ENCODE results near the gene SRSF10. TPM values are rescaled to one million over a fixed set of nuclear protein-coding genes. Genes with fewer than 3 reads are reported as not detected.
A peak's percentile ranks its signal among the peaks of the same experiment; 100 is the strongest.

Gene SRSF10
- total and polyA plus RNA-seq, 9 of the 15 experiments (the other 6 are each of a cell fraction or from before 2014, with no cell fraction given) = 154 to 264 (median 205) TPM

- TF ChIP-seq, protein P1, sequence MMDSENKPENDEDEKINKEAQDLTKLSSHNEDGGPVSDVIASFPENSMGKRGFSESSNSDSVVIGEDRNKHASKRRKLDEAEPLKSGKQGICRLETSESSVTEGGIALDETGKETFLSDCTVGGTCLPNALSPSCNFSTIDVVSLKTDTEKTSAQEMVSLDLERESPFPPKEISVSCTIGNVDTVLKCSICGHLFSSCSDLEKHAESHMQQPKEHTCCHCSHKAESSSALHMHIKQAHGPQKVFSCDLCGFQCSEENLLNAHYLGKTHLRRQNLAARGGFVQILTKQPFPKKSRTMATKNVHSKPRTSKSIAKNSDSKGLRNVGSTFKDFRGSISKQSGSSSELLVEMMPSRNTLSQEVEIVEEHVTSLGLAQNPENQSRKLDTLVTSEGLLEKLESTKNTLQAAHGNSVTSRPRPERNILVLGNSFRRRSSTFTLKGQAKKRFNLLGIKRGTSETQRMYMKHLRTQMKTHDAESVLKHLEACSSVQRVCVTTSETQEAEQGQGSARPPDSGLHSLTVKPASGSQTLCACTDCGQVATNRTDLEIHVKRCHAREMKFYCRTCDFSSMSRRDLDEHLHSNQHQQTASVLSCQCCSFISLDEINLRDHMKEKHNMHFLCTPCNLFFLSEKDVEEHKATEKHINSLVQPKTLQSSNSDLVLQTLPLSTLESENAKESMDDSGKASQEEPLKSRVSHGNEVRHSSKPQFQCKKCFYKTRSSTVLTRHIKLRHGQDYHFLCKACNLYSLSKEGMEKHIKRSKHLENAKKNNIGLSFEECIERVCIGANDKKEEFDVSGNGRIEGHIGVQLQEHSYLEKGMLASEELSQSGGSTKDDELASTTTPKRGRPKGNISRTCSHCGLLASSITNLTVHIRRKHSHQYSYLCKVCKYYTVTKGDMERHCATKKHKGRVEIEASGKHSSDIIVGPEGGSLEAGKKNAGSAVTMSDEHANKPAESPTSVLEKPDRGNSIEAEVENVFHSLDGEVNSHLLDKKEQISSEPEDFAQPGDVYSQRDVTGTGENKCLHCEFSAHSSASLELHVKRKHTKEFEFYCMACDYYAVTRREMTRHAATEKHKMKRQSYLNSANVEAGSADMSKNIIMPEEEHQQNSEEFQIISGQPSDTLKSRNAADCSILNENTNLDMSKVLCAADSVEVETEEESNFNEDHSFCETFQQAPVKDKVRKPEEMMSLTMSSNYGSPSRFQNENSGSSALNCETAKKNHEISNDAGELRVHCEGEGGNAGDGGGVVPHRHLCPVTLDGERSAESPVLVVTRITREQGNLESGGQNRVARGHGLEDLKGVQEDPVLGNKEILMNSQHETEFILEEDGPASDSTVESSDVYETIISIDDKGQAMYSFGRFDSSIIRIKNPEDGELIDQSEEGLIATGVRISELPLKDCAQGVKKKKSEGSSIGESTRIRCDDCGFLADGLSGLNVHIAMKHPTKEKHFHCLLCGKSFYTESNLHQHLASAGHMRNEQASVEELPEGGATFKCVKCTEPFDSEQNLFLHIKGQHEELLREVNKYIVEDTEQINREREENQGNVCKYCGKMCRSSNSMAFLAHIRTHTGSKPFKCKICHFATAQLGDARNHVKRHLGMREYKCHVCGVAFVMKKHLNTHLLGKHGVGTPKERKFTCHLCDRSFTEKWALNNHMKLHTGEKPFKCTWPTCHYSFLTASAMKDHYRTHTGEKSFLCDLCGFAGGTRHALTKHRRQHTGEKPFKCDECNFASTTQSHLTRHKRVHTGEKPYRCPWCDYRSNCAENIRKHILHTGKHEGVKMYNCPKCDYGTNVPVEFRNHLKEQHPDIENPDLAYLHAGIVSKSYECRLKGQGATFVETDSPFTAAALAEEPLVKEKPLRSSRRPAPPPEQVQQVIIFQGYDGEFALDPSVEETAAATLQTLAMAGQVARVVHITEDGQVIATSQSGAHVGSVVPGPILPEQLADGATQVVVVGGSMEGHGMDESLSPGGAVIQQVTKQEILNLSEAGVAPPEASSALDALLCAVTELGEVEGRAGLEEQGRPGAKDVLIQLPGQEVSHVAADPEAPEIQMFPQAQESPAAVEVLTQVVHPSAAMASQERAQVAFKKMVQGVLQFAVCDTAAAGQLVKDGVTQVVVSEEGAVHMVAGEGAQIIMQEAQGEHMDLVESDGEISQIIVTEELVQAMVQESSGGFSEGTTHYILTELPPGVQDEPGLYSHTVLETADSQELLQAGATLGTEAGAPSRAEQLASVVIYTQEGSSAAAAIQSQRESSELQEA (IDR thresholded peaks at IDR 0.05; ENCODE audit: low read depth) = no peak
- no peak for TF ChIP-seq THRAP3 (IDR thresholded peaks at IDR 0.05; ENCODE audit: borderline replicate concordance)
- TF ChIP-seq ZNF707 (CRISPR knock-in tag; conservative IDR thresholded peaks at IDR 0.05) = no peak
- TF ChIP-seq HDAC6 (IDR thresholded peaks at IDR 0.05; ENCODE audit: low read depth, low read length) = no peak
- TF ChIP-seq RAD21 (CRISPR knock-in tag; conservative IDR thresholded peaks at IDR 0.05 in 1 of 2, IDR thresholded peaks at IDR 0.05 in 1 of 2) = peak; percentile 91 to 96
- TF ChIP-seq HSF4 (CRISPR knock-in tag; IDR thresholded peaks at IDR 0.05; ENCODE audit: borderline replicate concordance) = no peak
- TF ChIP-seq TARDBP (IDR thresholded peaks at IDR 0.05) = 0 out of 2 replicates have a peak, but pooled peaks have one; percentile 67
- TF ChIP-seq ZNF584 (CRISPR knock-in tag; IDR thresholded peaks at IDR 0.05; ENCODE audit: low read depth) = no peak
- TF ChIP-seq GABPB1 (CRISPR knock-in tag; IDR thresholded peaks at IDR 0.05) = peak; percentile 10; the same call in 1 of the 2 replicates
- TF ChIP-seq SRSF7 (optimal IDR thresholded peaks at IDR 0.05; ENCODE audit: low read depth, low read length) = no peak
- no peak for TF ChIP-seq KDM4B (IDR thresholded peaks at IDR 0.05; ENCODE audit: borderline replicate concordance in 2 of 2, low read depth in 1 of 2)
- peak in 1 of 2 experiments; percentile 25; a peak in 1 of 4 replicates for TF ChIP-seq HDAC1 (IDR thresholded peaks at IDR 0.05)
- TF ChIP-seq ARID1B (IDR thresholded peaks at IDR 0.05) = peak; percentile 59
- peak; percentile 82; the same call in 1 of the 2 replicates for TF ChIP-seq ZEB2 (IDR thresholded peaks at IDR 0.05)
- peak; percentile 27; the same call in 1 of the 2 replicates for TF ChIP-seq HDAC2 (IDR thresholded peaks at IDR 0.05)
- 0 out of 4 replicates have a peak, but pooled peaks have one; percentile 14 to 27 for TF ChIP-seq MAZ (CRISPR knock-in tag; conservative IDR thresholded peaks at IDR 0.05 in 1 of 2, IDR thresholded peaks at IDR 0.05 in 1 of 2)
- TF ChIP-seq MEF2A (IDR thresholded peaks at IDR 0.05; ENCODE audit: control insufficient read depth, low read depth, low read length) = 0 out of 2 replicates have a peak, but pooled peaks have one; percentile 15
- TF ChIP-seq NCOR1 (IDR thresholded peaks at IDR 0.05) = 0 out of 2 replicates have a peak, but pooled peaks have one; percentile 9
- 0 out of 2 replicates have a peak, but pooled peaks have one; percentile 4 for TF ChIP-seq TOE1 (IDR thresholded peaks at IDR 0.05; ENCODE audit: borderline replicate concordance)
- no peak for TF ChIP-seq TOE1 (CRISPR knock-in tag; IDR thresholded peaks at IDR 0.05; ENCODE audit: borderline replicate concordance, low read depth)
Measured at GRCh38 chr1:23916209-23917131, 63.7 kb downstream of the SRSF10 start (continued).

Data from K562 (cell line).